HG02623 (cell line): Measurements from ENCODE around the gene PDE6C.

Experiments
- ATAC-seq: cut with Tn5 transposase; IDR thresholded peaks from one replicate; pipeline ENCODE4 v1.9.1; 2021; ENCODE audit warnings: moderate library complexity; ENCODE audit not compliant: unreplicated experiment

PDE6C gene

GRCh38 chr10:93612311-93612710 is at the start of gene PDE6C:
Gene PDE6C, plus strand, starts transcription at chr10:93612537. Its CDS starts 189 bp downstream, at chr10:93612726.
- no peak for ATAC-seq

GRCh38 chr10:93565446-93565845 is 46.9 kb upstream of the PDE6C start:
- no peak for ATAC-seq

- ATAC-seq: no peak
These were observed 45.7 kb upstream of the PDE6C start, which contains the start of gene FFAR4 for GRCh38 chr10:93566435-93567276. Gene FFAR4, plus strand, starts transcription at chr10:93566665. Its CDS starts 56 bp downstream, at chr10:93566721.

DNA sequence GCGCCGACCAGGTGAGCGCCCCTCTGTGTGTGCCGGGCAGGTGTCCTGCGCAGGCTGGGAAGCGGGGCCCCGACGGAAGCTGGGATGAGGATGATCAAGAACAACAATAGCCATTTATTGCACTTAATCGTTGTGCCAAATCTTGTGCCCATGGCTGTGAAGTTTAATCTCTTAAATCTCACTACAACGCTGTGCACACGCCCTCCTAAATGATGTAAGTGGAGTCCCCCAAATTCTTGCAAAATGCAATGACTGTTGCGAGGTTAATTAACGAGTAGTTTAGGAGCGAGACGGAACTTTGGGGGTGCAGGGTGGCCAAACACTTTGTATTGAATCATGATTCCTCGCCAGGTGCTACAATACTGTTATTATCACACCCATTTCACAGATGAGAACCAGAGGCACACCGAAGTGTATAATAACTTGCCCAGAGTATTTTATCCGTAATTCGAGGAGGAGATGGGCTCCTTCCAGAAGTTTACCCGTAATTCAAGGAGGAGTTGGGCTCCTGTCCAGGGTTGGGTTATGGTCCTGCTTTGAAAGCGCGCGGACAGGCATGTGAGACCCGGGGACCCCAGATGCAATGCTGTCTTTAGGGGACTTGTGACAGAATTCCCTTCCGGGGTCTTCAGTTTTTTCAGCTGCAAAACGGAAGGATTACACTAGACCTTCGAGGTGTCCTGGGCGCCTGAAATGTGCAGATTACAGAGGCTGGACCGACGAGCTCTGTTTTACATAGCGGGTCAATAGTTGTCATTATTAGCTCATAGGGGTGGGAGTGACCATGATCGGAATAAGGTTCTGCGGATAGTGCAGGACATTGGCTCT is 44.8 kb upstream of the PDE6C start:
- no peak for ATAC-seq

- ATAC-seq: no peak
These were observed 44.3 kb upstream of the PDE6C start for GRCh38 chr10:93568105-93568390.

DNA sequence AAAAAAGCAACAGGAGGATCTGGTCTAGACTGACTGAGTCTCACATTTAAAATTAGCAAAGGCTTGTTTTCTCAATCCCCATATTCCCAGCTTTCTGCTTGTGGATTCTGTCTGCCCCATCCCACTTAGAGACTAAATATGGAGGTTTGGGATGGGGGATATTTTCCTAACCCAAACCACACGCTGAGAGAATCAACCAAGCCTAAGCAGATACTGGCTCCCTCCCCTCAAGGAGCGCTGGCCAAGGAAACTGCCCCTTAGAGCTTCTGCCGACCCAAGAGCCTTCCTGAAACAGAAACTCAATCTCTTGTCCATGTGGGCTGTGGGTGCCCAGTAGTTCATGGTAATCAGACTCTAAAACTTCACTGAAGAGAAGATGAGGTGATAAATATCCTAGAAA is 42.0 kb upstream of the PDE6C start:
- no peak for ATAC-seq

GRCh38 chr10:93572606-93573005 is 39.7 kb upstream of the PDE6C start:
- no peak for ATAC-seq

DNA sequence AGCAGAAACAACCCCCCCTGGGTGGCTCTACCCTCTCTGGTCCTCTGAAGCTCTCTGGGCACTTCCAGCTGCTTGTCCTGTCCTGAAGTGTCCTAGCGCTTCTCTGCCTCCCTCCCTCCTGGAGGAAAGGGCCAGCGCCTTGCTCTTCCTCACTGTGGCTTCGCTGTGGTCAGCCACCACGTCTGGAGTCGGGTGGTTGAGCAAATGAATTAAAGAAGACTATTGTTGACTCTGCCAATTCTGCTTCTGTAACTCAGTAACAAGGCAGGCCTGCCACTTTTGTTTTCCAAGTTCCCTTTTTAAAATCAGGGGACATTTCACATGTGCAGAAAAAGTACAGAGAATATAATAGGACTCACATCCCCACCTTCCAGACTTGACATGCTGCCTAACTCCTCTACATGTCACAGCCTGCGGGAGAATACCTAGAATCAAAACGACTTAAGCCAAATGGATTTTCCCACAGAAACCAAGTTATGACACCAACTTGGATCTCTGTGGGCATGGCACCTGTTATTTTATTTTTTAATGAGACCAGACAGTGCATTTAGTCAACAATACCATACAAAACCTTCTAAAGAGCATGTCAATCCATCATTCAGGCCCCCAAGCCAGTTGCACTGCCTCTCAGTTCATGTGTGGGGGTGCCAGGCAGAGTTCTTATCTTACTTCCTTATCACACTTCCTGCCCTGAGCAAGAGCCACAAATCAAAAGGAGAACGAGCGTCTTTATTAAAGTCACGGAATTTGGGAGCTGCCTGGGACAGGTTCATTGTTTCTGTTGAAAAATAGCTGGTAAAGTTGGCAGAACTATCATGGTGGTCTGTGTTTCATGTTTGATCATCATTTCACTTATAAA is 39.1 kb upstream of the PDE6C start:
- no peak for ATAC-seq

DNA sequence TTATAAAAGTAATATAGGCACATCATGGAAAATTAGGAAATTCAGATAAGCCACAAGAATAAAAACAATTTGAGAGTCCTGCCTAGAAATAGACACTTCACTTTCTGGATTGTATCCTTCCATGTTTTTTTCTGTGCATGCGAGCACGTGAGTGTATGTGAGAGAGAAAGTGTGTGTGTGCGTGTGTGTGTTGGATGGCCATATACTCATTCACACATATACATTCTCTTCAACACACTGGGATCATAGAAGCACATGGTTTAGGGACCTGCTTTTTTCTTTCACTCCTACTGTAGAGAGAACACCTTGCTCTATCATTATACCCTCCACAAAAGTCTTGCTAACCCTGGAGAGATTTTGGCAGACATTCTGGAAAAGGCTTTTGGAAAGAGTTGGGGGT is 38.4 kb upstream of the PDE6C start:
- ATAC-seq: no peak

- no peak for ATAC-seq
These were observed 35.4 kb upstream of the PDE6C start for GRCh38 chr10:93576888-93577287.

- no peak for ATAC-seq
These were observed 34.8 kb upstream of the PDE6C start for GRCh38 chr10:93577565-93577964.

GRCh38 chr10:93579089-93579488 is 33.2 kb upstream of the PDE6C start:
- ATAC-seq: no peak

GRCh38 chr10:93579985-93580711 is 32.2 kb upstream of the PDE6C start:
- ATAC-seq: no peak

GRCh38 chr10:93580828-93581227 is 31.5 kb upstream of the PDE6C start:
- ATAC-seq: no peak

GRCh38 chr10:93584445-93584844 is 27.9 kb upstream of the PDE6C start:
- ATAC-seq: no peak

GRCh38 chr10:93589648-93590562 is 22.4 kb upstream of the PDE6C start:
- ATAC-seq: no peak

- no peak for ATAC-seq
These were observed 21.7 kb upstream of the PDE6C start for GRCh38 chr10:93590638-93591037.

DNA sequence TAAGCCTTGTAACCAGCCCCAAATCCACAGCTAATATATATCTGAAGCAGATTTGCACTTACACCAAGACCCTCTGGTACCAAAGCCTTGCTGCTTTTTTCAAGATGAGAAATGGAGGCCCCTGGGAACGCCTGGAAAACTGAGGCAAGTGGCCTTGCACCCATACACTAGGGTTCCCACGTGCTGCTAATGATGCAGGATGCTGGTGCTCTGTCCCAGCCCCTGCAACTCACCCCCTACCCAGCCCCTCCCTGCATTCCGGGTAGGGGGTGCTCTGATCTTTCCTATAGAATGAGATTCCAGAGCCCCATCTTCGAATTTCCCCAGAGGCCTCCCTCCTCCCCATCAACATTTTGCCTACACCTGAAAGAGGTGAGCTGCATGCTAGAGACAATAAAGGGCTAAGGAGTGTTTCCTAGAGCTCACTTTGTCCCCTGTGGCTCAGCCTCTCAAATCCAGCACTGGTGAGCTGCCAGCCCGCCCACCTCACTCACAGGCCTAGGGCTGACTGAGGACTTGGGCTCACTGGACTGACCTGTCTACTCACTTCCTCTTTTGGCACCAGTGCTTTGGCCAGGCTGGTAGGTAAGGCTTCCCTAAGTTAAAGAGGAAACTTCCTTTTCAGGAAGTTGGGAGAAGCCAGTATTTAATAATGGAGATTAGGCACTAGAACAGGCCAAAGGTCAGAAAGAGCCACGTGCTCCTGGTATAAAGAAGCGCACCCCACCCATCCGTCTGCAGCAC is 21.1 kb upstream of the PDE6C start:
- ATAC-seq: no peak

DNA sequence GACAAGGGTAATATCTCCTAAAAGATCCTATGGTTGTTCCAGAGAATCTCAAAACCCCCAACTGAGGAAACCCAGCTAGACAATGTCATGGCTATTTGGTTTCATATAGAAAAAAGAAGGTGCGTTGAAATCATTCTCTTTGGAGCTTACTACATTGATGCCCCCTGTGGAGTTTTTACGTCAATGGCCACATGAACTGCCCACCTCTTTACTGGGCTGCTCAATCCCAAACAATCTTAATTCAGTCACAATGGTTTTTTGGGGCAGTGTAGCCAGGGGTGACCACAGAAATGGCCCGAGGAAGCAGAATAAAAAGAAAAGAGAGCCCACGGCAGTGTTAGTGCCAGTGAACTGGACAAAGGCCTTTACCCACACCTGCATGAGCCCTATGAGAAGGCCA is 19.1 kb upstream of the PDE6C start:
- no peak for ATAC-seq
